Neural cell (in vitro differentiated cells): Measurements from ENCODE around the gene COL21A1. TPM values are rescaled to one million over a fixed set of nuclear protein-coding genes. Genes with fewer than 3 reads are reported as not detected.

Source experiments
- H2AFZ ChIP-seq: fragments of 200-600, 300-800 bp; sonication (generic), shearing (Covaris generic); 2 replicates; pipeline ENCODE4 v1.6.0; 2014; ENCODE audit warnings: low read depth, mild to moderate bottlenecking, antibody characterized with exemption, low read length, moderate library complexity
- H3F3A ChIP-seq: fragments of 200-600 bp; shearing (Covaris generic); 2 replicates; pipeline ENCODE4 v1.6.1; 2016; ENCODE audit warnings: mild to moderate bottlenecking, moderate library complexity, mixed read lengths, antibody characterized with exemption, low read length; ENCODE audit not compliant: insufficient read depth, poor library complexity, severe bottlenecking
- H3K27ac ChIP-seq: fragments of 200-600, 300-800 bp; sonication (generic), shearing (Covaris generic); 2 replicates; pipeline ENCODE4 v1.5.1; 2014; ENCODE audit warnings: mild to moderate bottlenecking, low read length, moderate library complexity
- H3K27me3 ChIP-seq: fragments of 300-800, 200-600 bp; sonication (generic), shearing (Covaris generic); 2 replicates; pipeline ENCODE4 v1.6.0; 2014; ENCODE audit warnings: mild to moderate bottlenecking, low read depth, low read length, moderate library complexity; ENCODE audit not compliant: insufficient read depth
- H3K36me3 ChIP-seq: fragments of 300-800, 200-600 bp; sonication (generic), shearing (Covaris generic); 2 replicates; pipeline ENCODE4 v1.5.1; 2014; ENCODE audit warnings: mild to moderate bottlenecking, antibody characterized with exemption, low read length, moderate library complexity; ENCODE audit not compliant: insufficient read depth
- H3K4me2 ChIP-seq: fragments of 300-800, 200-600 bp; sonication (generic), shearing (Covaris generic); 2 replicates; pipeline ENCODE4 v1.6.0; 2014; ENCODE audit warnings: mild to moderate bottlenecking, low read length
- H3K4me3 ChIP-seq: fragments of 300-800, 200-600 bp; sonication (generic), shearing (Covaris generic); 2 replicates; pipeline ENCODE4 v1.5.1; 2014; ENCODE audit warnings: mild to moderate bottlenecking, low read length, moderate library complexity
- H3K79me2 ChIP-seq: fragments of 200-600 bp; shearing (Covaris generic); replicated peaks from 2 replicates; pipeline ENCODE4 v1.6.0; 2014; ENCODE audit warnings: mild to moderate bottlenecking, low read length, moderate library complexity; ENCODE audit not compliant: insufficient read depth
- H3K9ac ChIP-seq: fragments of 300-800, 200-600 bp; sonication (generic), shearing (Covaris generic); 2 replicates; pipeline ENCODE4 v1.6.1; 2016; ENCODE audit warnings: mild to moderate bottlenecking, low read length, mixed read lengths
- H3K9me2 ChIP-seq: fragments of 200-600 bp; shearing (Covaris generic); 2 replicates; pipeline ENCODE4 v1.6.1; 2016; ENCODE audit warnings: mild to moderate bottlenecking, low read length, mixed read lengths; ENCODE audit not compliant: insufficient read depth
- H3K9me3 ChIP-seq: fragments of 200-600, 300-800 bp; sonication (generic), shearing (Covaris generic); 2 replicates; pipeline ENCODE4 v1.6.1; 2016; ENCODE audit warnings: mild to moderate bottlenecking, mixed run types, low read length, moderate library complexity, mixed read lengths
- H4K20me1 ChIP-seq: fragments of 200-600 bp; shearing (Covaris generic); 2 replicates; pipeline ENCODE4 v1.6.1; 2016; ENCODE audit warnings: mild to moderate bottlenecking, mixed run types; ENCODE audit not compliant: insufficient read depth
- CTCF ChIP-seq: fragments of 450-650 bp; IDR thresholded peaks from 2 replicates; pipeline ENCODE4 v1.5.1; 2014; ENCODE audit warnings: antibody characterized with exemption, mild to moderate bottlenecking, moderate library complexity; ENCODE audit not compliant: poor library complexity, severe bottlenecking
- EP300 ChIP-seq: fragments of 450-650 bp; conservative IDR thresholded peaks from 2 replicates; pipeline ENCODE4 v1.6.1; 2014; ENCODE audit warnings: antibody characterized with exemption, mild to moderate bottlenecking, moderate library complexity; ENCODE audit not compliant: poor library complexity, severe bottlenecking
- EZH2 ChIP-seq: fragments of 200-600, 300-800 bp; shearing (Covaris generic), sonication (generic); IDR thresholded peaks from 2 replicates; pipeline ENCODE4 v1.6.1; 2014; ENCODE audit warnings: antibody characterized with exemption, low read length, borderline replicate concordance, mild to moderate bottlenecking; ENCODE audit not compliant: insufficient read depth, poor library complexity, severe bottlenecking
- MXI1 ChIP-seq: fragments of 450-650 bp; conservative IDR thresholded peaks from 2 replicates; pipeline ENCODE4 v1.6.1; 2014; ENCODE audit warnings: antibody characterized with exemption, mild to moderate bottlenecking; ENCODE audit not compliant: poor library complexity, severe bottlenecking
- POLR2AphosphoS5 ChIP-seq: IDR thresholded peaks from 2 replicates; pipeline ENCODE4 v1.6.1; 2012
- RAD21 ChIP-seq: fragments of 450-650 bp; conservative IDR thresholded peaks from 2 replicates; pipeline ENCODE4 v1.6.1; 2014; ENCODE audit warnings: antibody characterized with exemption, mild to moderate bottlenecking, moderate library complexity
- SMC3 ChIP-seq: fragments of 450-650 bp; conservative IDR thresholded peaks from 2 replicates; pipeline ENCODE4 v1.6.1; 2014; ENCODE audit warnings: antibody characterized with exemption, mild to moderate bottlenecking, moderate library complexity; ENCODE audit not compliant: poor library complexity
- TAF1 ChIP-seq: IDR thresholded peaks from 2 replicates; pipeline ENCODE4 v1.6.1; 2012; ENCODE audit warnings: low read depth
- polyA plus RNA-seq: library from polyadenylated mRNA; depleted of rRNA; stranded (reverse); fragments of >200 nt; gene quantifications from 2 replicates; pipeline ENCODE4 v1.2.3, GENCODE V29; 2014
- TF ChIP-seq, protein P1 (sequence below): IDR thresholded peaks from 2 replicates; pipeline ENCODE4 v1.6.1; 2012; ENCODE audit warnings: borderline replicate concordance

The COL21A1 gene
- polyA plus RNA-seq, 1 donor from 2014 or later: 0.25 TPM

- TF ChIP-seq CTCF: peak; percentile 91
- TF ChIP-seq SMC3: peak; percentile 96
- TF ChIP-seq TAF1: no peak
- TF ChIP-seq RAD21: peak; percentile 94
- no peak for TF ChIP-seq EP300
- TF ChIP-seq EZH2: no peak
- no peak for TF ChIP-seq POLR2AphosphoS5
- TF ChIP-seq MXI1: peak; percentile 30
- TF ChIP-seq, protein P1, sequence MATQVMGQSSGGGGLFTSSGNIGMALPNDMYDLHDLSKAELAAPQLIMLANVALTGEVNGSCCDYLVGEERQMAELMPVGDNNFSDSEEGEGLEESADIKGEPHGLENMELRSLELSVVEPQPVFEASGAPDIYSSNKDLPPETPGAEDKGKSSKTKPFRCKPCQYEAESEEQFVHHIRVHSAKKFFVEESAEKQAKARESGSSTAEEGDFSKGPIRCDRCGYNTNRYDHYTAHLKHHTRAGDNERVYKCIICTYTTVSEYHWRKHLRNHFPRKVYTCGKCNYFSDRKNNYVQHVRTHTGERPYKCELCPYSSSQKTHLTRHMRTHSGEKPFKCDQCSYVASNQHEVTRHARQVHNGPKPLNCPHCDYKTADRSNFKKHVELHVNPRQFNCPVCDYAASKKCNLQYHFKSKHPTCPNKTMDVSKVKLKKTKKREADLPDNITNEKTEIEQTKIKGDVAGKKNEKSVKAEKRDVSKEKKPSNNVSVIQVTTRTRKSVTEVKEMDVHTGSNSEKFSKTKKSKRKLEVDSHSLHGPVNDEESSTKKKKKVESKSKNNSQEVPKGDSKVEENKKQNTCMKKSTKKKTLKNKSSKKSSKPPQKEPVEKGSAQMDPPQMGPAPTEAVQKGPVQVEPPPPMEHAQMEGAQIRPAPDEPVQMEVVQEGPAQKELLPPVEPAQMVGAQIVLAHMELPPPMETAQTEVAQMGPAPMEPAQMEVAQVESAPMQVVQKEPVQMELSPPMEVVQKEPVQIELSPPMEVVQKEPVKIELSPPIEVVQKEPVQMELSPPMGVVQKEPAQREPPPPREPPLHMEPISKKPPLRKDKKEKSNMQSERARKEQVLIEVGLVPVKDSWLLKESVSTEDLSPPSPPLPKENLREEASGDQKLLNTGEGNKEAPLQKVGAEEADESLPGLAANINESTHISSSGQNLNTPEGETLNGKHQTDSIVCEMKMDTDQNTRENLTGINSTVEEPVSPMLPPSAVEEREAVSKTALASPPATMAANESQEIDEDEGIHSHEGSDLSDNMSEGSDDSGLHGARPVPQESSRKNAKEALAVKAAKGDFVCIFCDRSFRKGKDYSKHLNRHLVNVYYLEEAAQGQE: no peak
- H3K9me2 ChIP-seq: no peaks in the 10 kb centered on the region
- no peak overlapping the region for H3K9ac ChIP-seq
- no peaks in the 10 kb centered on the region for H4K20me1 ChIP-seq
- no peaks in the 10 kb centered on the region for H3K36me3 ChIP-seq
- H3F3A ChIP-seq: no peaks in the 10 kb centered on the region
- H3K9me3 ChIP-seq: no peaks in the 10 kb centered on the region
- no peak overlapping the region for H3K4me2 ChIP-seq
- no peak overlapping the region for H3K4me3 ChIP-seq
- H3K27ac ChIP-seq: no peak overlapping the region
- no peaks in the 10 kb centered on the region for H3K79me2 ChIP-seq
- no peak overlapping the region for H2AFZ ChIP-seq
- H3K27me3 ChIP-seq: no peaks in the 10 kb centered on the region
Measured at GRCh38 chr6:56292505-56293181, 45.3 kb upstream of the COL21A1 start.

GRCh38 chr6:56291302-56291917 lies 44.0 kb upstream of the COL21A1 start:
- Histone ChIP-seq H3K27me3 (no peaks in the 10 kb centered on the region), H3K4me2 (no peak overlapping the region), H3K27ac (no peak overlapping the region), H3K36me3 (no peaks in the 10 kb centered on the region), H3K9me2 (no peaks in the 10 kb centered on the region), H2AFZ (no peak overlapping the region), H3K79me2 (no peaks in the 10 kb centered on the region), H3K9me3 (no peaks in the 10 kb centered on the region), H3F3A (no peaks in the 10 kb centered on the region), H3K9ac (no peak overlapping the region), H4K20me1 (no peaks in the 10 kb centered on the region), H3K4me3 (no peak overlapping the region)
- TF ChIP-seq RAD21: no peak
- TF ChIP-seq CTCF: no peak
- TF ChIP-seq, protein P1: no peak
- no peak for TF ChIP-seq TAF1
- no peak for TF ChIP-seq EZH2
- no peak for TF ChIP-seq EP300
- TF ChIP-seq POLR2AphosphoS5: no peak
- no peak for TF ChIP-seq MXI1
- no peak for TF ChIP-seq SMC3
